Astrocyte (in vitro differentiated cells and primary cell): ENCODE results near the gene SPAST.

Experiments used
- EZH2 ChIP-seq: IDR thresholded peaks from 2 replicates; pipeline ENCODE4 v1.6.1; 2012; ENCODE audit warnings: mild to moderate bottlenecking, low read length, inconsistent platforms; ENCODE audit not compliant: insufficient read depth
- TF ChIP-seq, protein P1 (sequence below): IDR thresholded peaks from 2 replicates; pipeline ENCODE4 v1.5.1; 2011; ENCODE audit warnings: low read depth, mild to moderate bottlenecking, inconsistent platforms, low read length, moderate library complexity; ENCODE audit not compliant: insufficient read depth

DNA sequence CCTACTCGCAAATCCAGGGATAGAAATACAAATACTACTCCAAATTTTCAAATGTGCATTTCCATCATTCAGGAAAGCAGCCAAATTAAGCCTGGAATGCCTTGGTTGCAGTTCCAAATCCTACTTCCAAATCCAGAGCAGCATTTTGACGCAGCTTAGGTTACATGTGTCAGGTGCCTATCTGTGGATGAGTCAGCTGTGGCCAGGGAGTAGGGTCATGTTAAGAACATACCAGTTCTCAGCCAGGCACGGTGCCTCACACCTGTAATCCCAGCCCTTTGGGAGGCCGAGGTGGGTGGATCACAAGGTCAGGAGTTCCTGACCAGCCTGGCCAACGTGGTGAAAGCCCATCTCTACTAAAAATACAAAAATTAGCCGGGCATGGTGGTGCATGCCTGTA lies 119.3 kb downstream of the SPAST start:
- TF ChIP-seq, protein P1, sequence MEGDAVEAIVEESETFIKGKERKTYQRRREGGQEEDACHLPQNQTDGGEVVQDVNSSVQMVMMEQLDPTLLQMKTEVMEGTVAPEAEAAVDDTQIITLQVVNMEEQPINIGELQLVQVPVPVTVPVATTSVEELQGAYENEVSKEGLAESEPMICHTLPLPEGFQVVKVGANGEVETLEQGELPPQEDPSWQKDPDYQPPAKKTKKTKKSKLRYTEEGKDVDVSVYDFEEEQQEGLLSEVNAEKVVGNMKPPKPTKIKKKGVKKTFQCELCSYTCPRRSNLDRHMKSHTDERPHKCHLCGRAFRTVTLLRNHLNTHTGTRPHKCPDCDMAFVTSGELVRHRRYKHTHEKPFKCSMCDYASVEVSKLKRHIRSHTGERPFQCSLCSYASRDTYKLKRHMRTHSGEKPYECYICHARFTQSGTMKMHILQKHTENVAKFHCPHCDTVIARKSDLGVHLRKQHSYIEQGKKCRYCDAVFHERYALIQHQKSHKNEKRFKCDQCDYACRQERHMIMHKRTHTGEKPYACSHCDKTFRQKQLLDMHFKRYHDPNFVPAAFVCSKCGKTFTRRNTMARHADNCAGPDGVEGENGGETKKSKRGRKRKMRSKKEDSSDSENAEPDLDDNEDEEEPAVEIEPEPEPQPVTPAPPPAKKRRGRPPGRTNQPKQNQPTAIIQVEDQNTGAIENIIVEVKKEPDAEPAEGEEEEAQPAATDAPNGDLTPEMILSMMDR: no peak
- no peak for TF ChIP-seq EZH2
